Embryonic facial prominence (tissue), 1 donor: ENCODE measurements around the gene LRRC46.

ENCODE experiments used
- DNase-seq: peaks from one replicate; pipeline ENCODE4 v3.0.0-alpha.2; 2016; ENCODE audit errors: extremely low spot score

LRRC46 gene

GRCh38 chr17:47852113-47852949 lies 20.9 kb downstream of the LRRC46 start:
- no peak for DNase-seq

GRCh38 chr17:47853616-47854015 lies 22.1 kb downstream of the LRRC46 start:
- no peak for DNase-seq

GRCh38 chr17:47855737-47856136 lies 24.3 kb downstream of the LRRC46 start:
- no peak for DNase-seq

- no peak for DNase-seq
These were observed 25.4 kb downstream of the LRRC46 start for GRCh38 chr17:47856830-47857229.

- DNase-seq, result no peak
These were observed 26.3 kb downstream of the LRRC46 start for GRCh38 chr17:47857551-47858455.

- no peak for DNase-seq
These were observed 28.9 kb downstream of the LRRC46 start for GRCh38 chr17:47860386-47860785.

- DNase-seq, result no peak
These were observed 31.4 kb downstream of the LRRC46 start for GRCh38 chr17:47862621-47863440.

GRCh38 chr17:47864791-47865216 lies 33.3 kb downstream of the LRRC46 start:
- DNase-seq, result no peak

- DNase-seq, result no peak
These were observed 35.5 kb downstream of the LRRC46 start for GRCh38 chr17:47866941-47867340.

- DNase-seq, result no peak
These were observed 36.5 kb downstream of the LRRC46 start for GRCh38 chr17:47867813-47868533.

GRCh38 chr17:47869114-47869513 lies 37.6 kb downstream of the LRRC46 start:
- no peak for DNase-seq

- no peak for DNase-seq
These were observed 38.6 kb downstream of the LRRC46 start for GRCh38 chr17:47870056-47870455.

- no peak for DNase-seq
These were observed 39.6 kb downstream of the LRRC46 start for GRCh38 chr17:47871048-47871447.

GRCh38 chr17:47872019-47872650 lies 40.7 kb downstream of the LRRC46 start:
- DNase-seq, result no peak

- DNase-seq, result no peak
These were observed 41.2 kb downstream of the LRRC46 start for GRCh38 chr17:47872651-47873161.

GRCh38 chr17:47873200-47874090 lies 42.0 kb downstream of the LRRC46 start:
- DNase-seq, result no peak

- no peak for DNase-seq
These were observed 43.8 kb downstream of the LRRC46 start for GRCh38 chr17:47875011-47875985.

- DNase-seq, result no peak
These were observed 46.0 kb downstream of the LRRC46 start for GRCh38 chr17:47877368-47878034.
